ENCODE data around the gene NANOS2.
A peak's percentile ranks its signal among the peaks of the same experiment; 100 is the strongest.

Gene NANOS2

DNA sequence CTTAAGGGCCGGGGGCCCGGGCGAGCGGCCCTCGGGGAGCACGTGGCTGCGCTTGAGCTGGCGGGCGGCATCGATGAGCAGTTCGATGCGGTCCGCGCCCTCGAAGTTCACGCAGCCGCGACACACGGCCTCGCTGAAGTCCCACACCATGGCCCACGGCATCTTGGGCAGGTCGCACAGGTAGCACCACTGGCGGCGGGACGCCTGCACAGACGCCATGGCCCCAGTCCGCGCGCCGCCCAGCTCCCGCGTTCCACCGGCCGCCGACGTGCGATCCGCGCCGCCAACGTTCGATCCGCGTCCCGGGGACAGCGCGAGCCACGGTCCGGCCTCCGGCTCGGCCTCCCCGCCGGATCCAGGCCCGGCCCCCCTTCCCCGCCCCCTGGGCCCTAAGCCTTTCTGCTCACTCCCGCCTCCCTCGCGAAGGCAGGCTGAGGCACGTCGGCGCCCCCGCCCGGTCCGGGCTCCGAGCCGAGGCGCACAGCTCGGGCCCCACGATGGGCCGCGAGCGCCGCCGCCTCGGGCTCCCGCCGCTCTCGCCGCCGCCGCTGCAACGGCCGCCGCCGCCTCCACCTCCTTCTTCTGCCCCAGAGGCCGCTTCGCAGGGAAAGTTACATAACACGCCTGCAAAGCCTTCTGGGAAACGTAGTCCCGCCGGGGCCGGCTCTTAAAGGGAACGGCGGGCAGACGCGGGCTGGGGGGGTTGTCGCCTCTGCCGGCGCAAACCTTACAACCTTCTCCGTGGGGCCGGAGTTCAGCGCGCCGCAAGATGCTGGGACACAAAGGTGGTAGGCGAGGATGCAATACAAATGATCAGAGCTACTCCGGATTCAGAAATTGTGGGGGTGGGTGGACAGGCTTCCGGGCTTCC is 28.8 kb downstream of the NANOS2 start, which contains the start of gene IRF2BP1:
IRF2BP1 (minus strand) TSS at position 586 of the 871 bp plus-strand sequence; CDS start at position 219, 367 bp downstream.
- Histone ChIP-seq H3K4me1 (ENCODE audit: control insufficient read depth, insufficient read depth, low read length) (peaks cover 41% of the 10 kb centered on the region), H3K36me3 (ENCODE audit: control insufficient read depth, insufficient read depth, low read length) (no peaks in the 10 kb centered on the region), H3K9me3 (ENCODE audit: control insufficient read depth, low read length) (no peaks in the 10 kb centered on the region), H3K27me3 (ENCODE audit: control insufficient read depth, insufficient read depth, low read length) (no peaks in the 10 kb centered on the region), H3K4me3 (ENCODE audit: low read length) (peak within 1 kb of the TSS; percentile 53), H3K9ac (ENCODE audit: low read length) (peak within 1 kb of the TSS; percentile 93)

DNA sequence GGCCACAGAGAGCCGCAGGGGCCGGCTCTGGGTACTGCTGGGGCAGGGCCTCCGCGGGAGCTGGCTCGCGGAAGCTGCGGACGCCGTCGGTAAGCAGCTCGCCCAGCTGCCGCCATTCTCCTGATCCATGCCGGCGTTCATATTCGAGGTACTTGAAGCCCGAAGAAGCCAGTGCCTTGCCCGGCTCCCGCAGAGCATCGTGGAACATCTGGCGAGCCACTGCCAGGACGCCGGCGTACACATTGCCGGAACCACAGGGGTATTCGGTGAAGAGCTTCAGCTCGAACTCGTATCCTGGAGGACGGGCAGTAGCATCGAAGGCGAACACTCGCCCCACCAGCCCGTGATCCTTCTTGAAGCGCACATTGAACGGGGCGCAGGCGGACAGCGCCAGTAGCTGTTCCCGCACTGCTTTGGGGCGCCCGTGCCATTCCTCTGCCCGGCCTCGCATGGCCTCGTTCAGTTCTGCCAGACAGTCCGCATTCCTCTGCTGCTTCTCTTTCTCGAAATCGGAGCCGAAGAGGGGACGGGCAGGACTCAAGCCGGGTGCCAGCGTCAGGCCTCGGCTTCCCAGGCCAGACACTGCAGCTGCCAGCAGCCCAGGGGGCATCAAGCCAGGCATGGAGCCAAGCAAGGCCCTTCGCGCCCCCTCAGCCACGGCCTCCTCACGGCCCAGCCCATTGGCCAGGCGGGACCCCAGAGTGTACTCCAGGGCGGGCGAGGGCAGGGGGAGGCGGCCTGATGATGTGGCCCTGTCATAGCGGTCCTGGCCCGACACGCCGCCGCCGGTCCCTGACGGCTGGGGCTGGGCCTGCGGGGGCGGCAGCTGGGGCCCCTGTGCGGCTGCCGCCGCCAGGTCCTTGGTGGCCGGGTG is 29.7 kb downstream of the NANOS2 start:
- Histone ChIP-seq H3K27me3 (ENCODE audit: control insufficient read depth, insufficient read depth, low read length) (no peaks in the 10 kb centered on the region), H3K4me1 (ENCODE audit: control insufficient read depth, insufficient read depth, low read length) (peaks cover 46% of the 10 kb centered on the region), H3K4me3 (ENCODE audit: low read length) (no peak overlapping the region), H3K9ac (ENCODE audit: low read length) (peak overlapping the region; percentile 93), H3K9me3 (ENCODE audit: control insufficient read depth, low read length) (no peaks in the 10 kb centered on the region), H3K36me3 (ENCODE audit: control insufficient read depth, insufficient read depth, low read length) (no peaks in the 10 kb centered on the region)

DNA sequence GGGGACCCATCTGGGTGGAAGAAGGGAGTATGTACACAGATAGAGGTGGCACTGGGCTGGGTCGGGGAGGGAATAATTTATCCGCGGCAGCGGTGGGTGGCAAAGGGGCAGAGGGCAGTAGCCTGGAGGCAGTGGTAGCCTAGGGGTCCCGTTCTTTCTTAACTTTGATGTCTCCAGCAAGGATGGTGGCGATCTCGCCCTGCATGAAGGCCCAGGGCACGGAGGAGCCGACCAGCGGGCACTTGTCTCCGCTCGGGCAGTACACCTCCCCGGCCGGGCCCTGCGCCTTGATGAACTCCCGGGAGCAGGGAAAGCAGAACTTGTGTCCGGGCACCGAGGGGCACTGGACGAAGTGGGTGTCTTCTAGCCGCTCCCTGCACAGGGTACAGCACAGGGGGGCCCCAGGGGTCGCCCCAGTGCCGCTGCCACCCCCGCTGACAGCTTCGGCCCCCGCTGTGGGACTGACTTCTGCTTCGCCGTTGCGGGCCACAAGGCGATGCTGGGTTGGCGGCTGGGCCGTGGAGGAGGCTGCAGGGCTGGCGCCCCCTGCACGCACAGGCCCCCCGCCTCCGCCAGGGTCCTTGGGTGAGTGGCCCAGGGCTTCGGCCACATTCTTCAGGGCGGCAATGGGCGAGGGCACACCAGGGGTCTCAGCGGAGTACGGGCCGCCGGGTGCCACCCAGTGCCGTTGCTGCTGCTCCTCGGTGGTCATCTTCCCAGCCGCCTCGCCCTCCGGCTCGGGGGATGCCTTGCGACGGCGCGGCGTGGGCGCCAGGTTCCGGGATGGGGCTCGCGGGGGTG is 30.5 kb downstream of the NANOS2 start:
- Histone ChIP-seq H3K36me3 (ENCODE audit: control insufficient read depth, insufficient read depth, low read length) (no peaks in the 10 kb centered on the region), H3K27me3 (ENCODE audit: control insufficient read depth, insufficient read depth, low read length) (no peaks in the 10 kb centered on the region), H3K9me3 (ENCODE audit: control insufficient read depth, low read length) (no peaks in the 10 kb centered on the region), H3K4me3 (ENCODE audit: low read length) (peak overlapping the region; percentile 16), H3K4me1 (ENCODE audit: control insufficient read depth, insufficient read depth, low read length) (peaks cover 54% of the 10 kb centered on the region), H3K9ac (ENCODE audit: low read length) (peak overlapping the region; percentile 63)

DNA sequence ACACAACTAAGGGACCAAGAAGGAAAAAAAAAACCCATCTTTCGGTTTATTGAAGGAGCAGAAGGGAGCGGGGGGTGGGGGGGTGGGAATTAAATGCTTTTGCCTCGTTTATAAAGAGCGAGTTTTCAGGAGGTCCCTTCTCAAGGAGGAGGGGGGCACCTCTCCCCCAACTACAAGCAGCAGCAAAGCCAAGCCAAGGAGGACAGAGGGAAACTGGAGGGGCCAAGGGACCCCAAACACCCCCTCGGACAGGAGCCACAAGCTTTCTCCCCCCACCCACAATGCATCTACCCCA is 31.0 kb downstream of the NANOS2 start:
- no peaks in the 10 kb centered on the region for H3K27me3 ChIP-seq (ENCODE audit: control insufficient read depth, insufficient read depth, low read length)

DNA sequence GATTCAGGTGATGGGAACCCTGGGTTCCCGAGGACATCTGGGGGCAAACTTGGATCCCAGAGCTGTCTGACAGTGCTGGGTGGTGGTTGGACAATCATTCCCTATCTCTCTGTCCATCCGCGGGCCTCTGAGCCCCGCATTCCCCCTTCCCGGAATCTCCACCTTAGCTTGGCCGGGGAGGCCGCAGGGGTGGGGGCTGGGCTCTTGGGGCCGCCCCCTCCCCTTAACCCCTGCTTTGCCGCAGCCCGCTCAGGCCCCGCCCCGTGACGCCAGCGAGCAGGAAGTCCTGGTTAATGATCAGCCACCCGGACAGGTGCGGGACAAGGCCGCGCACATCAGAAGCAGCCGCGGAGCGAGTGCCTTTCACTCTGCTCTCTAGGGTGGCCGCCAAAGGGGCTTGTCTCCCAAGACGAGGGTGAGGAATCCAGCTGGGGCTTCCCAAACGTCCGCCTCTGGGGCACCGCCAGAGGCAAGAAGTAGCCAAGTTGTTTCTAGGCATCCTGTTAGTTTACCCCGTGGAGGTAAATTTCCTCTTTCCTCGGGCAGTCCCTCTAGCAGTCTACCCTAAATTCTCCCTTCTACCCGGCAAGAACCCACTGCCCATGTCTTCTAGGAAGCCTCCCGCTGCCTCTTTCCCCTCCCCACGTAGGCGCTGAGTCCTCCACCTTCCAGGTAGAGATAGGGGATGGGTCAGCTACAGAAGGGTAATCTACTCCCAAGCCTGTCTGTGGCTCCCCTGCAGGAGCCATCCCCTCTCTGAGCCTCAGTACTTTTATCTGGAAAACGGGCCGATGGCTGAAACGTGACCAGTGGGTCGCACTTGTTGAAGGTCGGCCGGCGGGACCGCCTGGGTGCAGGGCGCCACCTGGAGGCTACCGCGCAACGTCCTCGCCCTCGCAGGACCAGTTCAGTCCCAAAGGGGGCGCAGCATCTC is 31.7 kb downstream of the NANOS2 start:
- Histone ChIP-seq H3K4me1 (ENCODE audit: control insufficient read depth, insufficient read depth, low read length) (peaks cover 66% of the 10 kb centered on the region), H3K27me3 (ENCODE audit: control insufficient read depth, insufficient read depth, low read length) (no peaks in the 10 kb centered on the region), H3K9me3 (ENCODE audit: control insufficient read depth, low read length) (no peaks in the 10 kb centered on the region), H3K9ac (ENCODE audit: low read length) (peak overlapping the region; percentile 78), H3K36me3 (ENCODE audit: control insufficient read depth, insufficient read depth, low read length) (no peaks in the 10 kb centered on the region), H3K4me3 (ENCODE audit: low read length) (peak overlapping the region; percentile 64)

More for the DNA sequence above, 31.0 kb downstream of the NANOS2 start:
- Histone ChIP-seq H3K4me1 (ENCODE audit: control insufficient read depth, insufficient read depth, low read length) (peaks cover 59% of the 10 kb centered on the region), H3K4me3 (ENCODE audit: low read length) (peak overlapping the region; percentile 16), H3K9me3 (ENCODE audit: control insufficient read depth, low read length) (no peaks in the 10 kb centered on the region), H3K9ac (ENCODE audit: low read length) (peak overlapping the region; percentile 63), H3K36me3 (ENCODE audit: control insufficient read depth, insufficient read depth, low read length) (no peaks in the 10 kb centered on the region)

DNA sequence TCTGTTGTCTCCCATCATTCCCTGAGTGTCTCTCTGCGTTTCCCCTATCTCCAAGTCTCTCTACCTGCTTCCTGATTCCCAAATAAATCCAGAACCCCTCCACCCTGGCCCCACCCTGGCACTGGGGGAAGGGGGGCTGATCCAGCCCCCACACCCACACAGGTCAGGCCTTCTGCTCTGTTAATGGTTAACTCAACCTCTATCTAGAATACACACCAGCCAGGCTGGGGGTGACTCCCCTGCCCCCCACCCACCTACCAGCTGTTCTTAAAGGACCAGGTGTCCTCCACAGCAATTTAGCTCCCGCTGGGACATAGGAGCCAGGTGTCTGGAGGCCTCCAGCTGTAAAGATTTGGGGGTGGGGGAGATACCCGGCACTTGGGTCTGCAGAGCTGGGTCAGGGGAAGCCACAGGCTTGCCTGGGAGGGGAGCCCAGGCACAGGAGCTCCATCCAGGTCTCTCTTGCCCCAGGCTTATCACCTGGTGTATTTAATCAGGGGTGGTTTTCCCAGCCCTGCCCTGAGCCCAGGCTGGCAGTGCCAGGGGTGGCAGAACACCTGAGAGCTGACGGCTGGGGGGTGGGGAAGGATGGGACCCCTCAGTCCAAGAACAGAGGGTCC is 32.6 kb downstream of the NANOS2 start:
- Histone ChIP-seq H3K9ac (ENCODE audit: low read length) (peak overlapping the region; percentile 78), H3K9me3 (ENCODE audit: control insufficient read depth, low read length) (no peaks in the 10 kb centered on the region), H3K36me3 (ENCODE audit: control insufficient read depth, insufficient read depth, low read length) (no peaks in the 10 kb centered on the region), H3K4me3 (ENCODE audit: low read length) (peak overlapping the region; percentile 64), H3K27me3 (ENCODE audit: control insufficient read depth, insufficient read depth, low read length) (no peaks in the 10 kb centered on the region), H3K4me1 (ENCODE audit: control insufficient read depth, insufficient read depth, low read length) (peaks cover 71% of the 10 kb centered on the region)

DNA sequence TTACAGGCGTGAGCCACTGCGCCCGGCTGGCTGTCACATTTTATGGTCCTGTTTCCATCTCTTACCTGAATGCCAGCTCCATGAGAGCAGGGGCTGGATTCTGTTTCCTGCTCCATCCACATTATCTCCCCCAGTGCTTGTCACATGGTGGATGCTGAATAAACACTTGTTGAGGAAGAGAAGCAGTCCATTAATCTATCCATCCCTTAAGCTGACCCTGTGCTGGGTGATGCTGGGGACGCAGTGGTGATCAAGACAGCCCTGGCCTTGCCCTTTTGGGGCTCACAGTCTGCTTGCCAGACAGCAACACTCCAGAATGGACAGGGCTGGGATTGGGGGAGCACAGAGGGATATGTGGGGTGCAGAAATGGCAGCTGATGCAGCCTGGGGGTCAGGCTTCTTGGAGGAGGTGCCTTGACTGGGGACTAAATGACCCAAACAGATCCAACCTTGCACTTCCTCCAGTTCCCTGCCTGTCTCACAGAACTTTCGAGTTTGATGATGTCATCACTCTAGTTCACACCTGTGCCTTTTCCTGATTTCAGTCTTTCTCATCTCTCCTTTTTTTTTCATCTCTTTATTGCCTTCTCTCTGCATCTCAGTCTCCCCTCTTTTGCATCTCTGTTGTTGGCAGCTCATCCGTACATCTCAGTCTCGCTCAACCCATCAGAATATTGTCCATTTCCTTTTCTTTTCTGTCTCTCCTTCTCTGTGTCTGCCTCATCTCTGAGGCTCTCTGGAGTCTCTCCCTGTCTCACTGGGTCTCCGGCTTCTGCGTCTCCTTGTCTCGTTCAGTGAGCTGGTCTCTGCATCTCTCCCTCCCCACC is 33.3 kb downstream of the NANOS2 start:
- Histone ChIP-seq H3K4me1 (ENCODE audit: control insufficient read depth, insufficient read depth, low read length) (peaks cover 76% of the 10 kb centered on the region), H3K27me3 (ENCODE audit: control insufficient read depth, insufficient read depth, low read length) (no peaks in the 10 kb centered on the region), H3K36me3 (ENCODE audit: control insufficient read depth, insufficient read depth, low read length) (no peaks in the 10 kb centered on the region), H3K9ac (ENCODE audit: low read length) (peak overlapping the region; percentile 78), H3K9me3 (ENCODE audit: control insufficient read depth, low read length) (no peaks in the 10 kb centered on the region), H3K4me3 (ENCODE audit: low read length) (peak overlapping the region; percentile 64)

DNA sequence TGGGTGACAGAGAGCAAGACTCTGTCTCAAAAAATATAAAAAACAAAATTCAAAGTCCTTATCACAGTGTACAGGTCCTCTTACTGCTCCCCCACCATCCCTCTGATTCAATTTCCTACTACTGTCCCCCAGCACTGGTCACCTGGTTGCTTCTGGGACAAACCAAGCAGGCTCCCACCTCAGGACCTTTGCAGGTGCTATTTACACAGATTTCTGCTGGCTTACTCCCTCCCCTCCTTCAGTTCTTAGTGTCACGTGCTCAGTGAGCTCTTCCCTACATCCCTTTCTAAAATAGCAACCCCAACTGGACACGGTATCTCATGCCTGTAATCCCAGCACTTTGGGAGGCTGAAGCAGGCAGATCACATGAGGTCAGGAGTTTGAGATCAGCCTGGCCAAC is 34.6 kb downstream of the NANOS2 start:
- Histone ChIP-seq H3K4me3 (ENCODE audit: low read length) (no peak overlapping the region), H3K4me1 (ENCODE audit: control insufficient read depth, insufficient read depth, low read length) (peaks cover 88% of the 10 kb centered on the region), H3K27me3 (ENCODE audit: control insufficient read depth, insufficient read depth, low read length) (no peaks in the 10 kb centered on the region), H3K36me3 (ENCODE audit: control insufficient read depth, insufficient read depth, low read length) (no peaks in the 10 kb centered on the region), H3K9ac (ENCODE audit: low read length) (no peak overlapping the region), H3K9me3 (ENCODE audit: control insufficient read depth, low read length) (no peaks in the 10 kb centered on the region)

DNA sequence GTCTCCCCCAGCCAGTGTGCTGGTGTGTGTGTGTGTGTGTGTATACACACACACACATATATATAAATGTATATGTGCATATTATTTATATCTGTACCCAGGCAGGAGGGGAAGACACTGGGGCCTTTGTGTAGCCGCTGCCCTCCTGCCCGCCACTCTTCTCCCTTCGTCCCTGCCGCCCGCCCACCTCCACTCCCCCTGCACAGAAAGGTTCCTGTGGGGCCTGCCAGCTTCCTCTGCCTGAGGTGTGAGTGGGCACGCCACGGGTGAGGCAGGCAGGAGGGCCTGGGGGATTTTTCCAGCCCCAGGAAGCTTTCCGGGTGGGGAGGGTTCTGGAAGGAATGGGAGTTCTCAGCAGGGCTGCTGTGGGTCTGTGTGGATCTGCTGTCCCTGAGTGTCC is 35.5 kb downstream of the NANOS2 start:
- no peaks in the 10 kb centered on the region for H3K9me3 ChIP-seq (ENCODE audit: control insufficient read depth, low read length)
- peaks cover 87% of the 10 kb centered on the region for H3K4me1 ChIP-seq (ENCODE audit: control insufficient read depth, insufficient read depth, low read length)
- peak overlapping the region; percentile 74 for H3K9ac ChIP-seq (ENCODE audit: low read length)
- H3K27me3 ChIP-seq (ENCODE audit: control insufficient read depth, insufficient read depth, low read length): no peaks in the 10 kb centered on the region
- H3K4me3 ChIP-seq (ENCODE audit: low read length): no peak overlapping the region
- H3K36me3 ChIP-seq (ENCODE audit: control insufficient read depth, insufficient read depth, low read length): peaks cover under 1% of the 10 kb centered on the region

All from mucosa of stomach (tissue), 1 donor.